Esophagus squamous epithelium (tissue), 5 donors: ENCODE data around the gene FANCD2. TPM values are rescaled to one million over a fixed set of nuclear protein-coding genes. Genes with fewer than 3 reads are reported as not detected.
A peak's percentile ranks its signal among the peaks of the same experiment; 100 is the strongest.
"Not testable (repeated sequence)": the region's sequence is repeated elsewhere in the genome, so short reads cannot be mapped to it uniquely, and the experiment has no call there.

ENCODE experiments used
- DNase-seq: peaks from one replicate; lab custom pipeline; 2025; lab: John Stamatoyannopoulos, UW
- H3K27ac ChIP-seq, 4 donors: fragments of 200-600 bp; sonication (generic); one replicate each; pipeline ENCODE4 v1.5.1; 2016 to 2019; ENCODE audit warnings: mild to moderate bottlenecking in 1 of 4
- H3K27me3 ChIP-seq, 4 donors: fragments of 200-600 bp; sonication (generic); 1 replicate in 3 of 4; 2 replicates in 1 of 4; pipeline versions ENCODE4 v1.5.1 to v1.6.0; 2017 to 2021; ENCODE audit warnings: antibody characterized with exemption in 1 of 4
- H3K36me3 ChIP-seq, 3 donors: fragments of 200-600 bp; sonication (generic); one replicate each; pipeline ENCODE4 v1.5.1; 2016 to 2019
- H3K4me1 ChIP-seq, 3 donors: fragments of 200-600 bp; sonication (generic); one replicate each; pipeline ENCODE4 v1.5.1; 2017 to 2019
- H3K4me3 ChIP-seq, 4 donors: fragments of 200-600 bp; sonication (generic); 1 replicate in 3 of 4; 2 replicates in 1 of 4; pipeline ENCODE4 v1.5.1; 2016 to 2019; ENCODE audit warnings: mild to moderate bottlenecking in 2 of 4, moderate library complexity in 1 of 4
- H3K9me3 ChIP-seq, 3 donors: fragments of 200-600 bp; sonication (generic); one replicate each; pipeline ENCODE4 v1.5.1; 2016 to 2019
- POLR2A ChIP-seq, 4 donors: fragments of 450-650 bp; IDR thresholded peaks; one replicate each; pipeline ENCODE4 v1.6.1; 2017; ENCODE audit warnings: antibody characterized with exemption in 4 of 4, mild to moderate bottlenecking in 4 of 4, moderate library complexity in 3 of 4
- WGBS, 2 donors: methylation state at CpG; one replicate each; pipeline ENCODE4 v1.1.5; 2018; 5-methylcytosine and 5-hydroxymethylcytosine counted together
- intact Hi-C: fragments of 100-400 bp; cut with DNase I; formaldehyde crosslinking; loops from one replicate; pipeline ENCODE4 v1.15.0; 2022
- total RNA-seq, 4 donors: library from RNA; depleted of rRNA; stranded (reverse); fragments of >200 nt; gene quantifications; one replicate each; pipeline ENCODE4 v1.1.0, GENCODE V29; 2016
- TF ChIP-seq, protein P1 (sequence below), 6 experiments: fragments of 450-650 bp in 4 of 6; fragments of 200-600 bp in 2 of 6; sonication (generic) in 2 of 6; IDR thresholded peaks; one replicate each; pipeline ENCODE4 v1.5.1; 2016 to 2019; ENCODE audit warnings: antibody characterized with exemption in 6 of 6, mild to moderate bottlenecking in 4 of 6, moderate library complexity in 4 of 6
- donor health status: DM: yes; HTN: yes; CAD: no.

FANCD2 gene
- total RNA-seq, 4 donors from 2014 or later, result 3.8 to 15.5 (median 11.1) TPM

- H3K9me3 ChIP-seq, result no peaks in the 10 kb centered on the region
- 85 to 100% methylated on average over 2 of the region's 2 CpGs for WGBS, 2 donors
- no peak overlapping the region for H3K27ac ChIP-seq
- no peaks in the 10 kb centered on the region for H3K27me3 ChIP-seq
- peaks cover 0 to 6% (median 0%) of the 10 kb centered on the region in 3 donors for H3K36me3 ChIP-seq
- DNase-seq, result no peak
- no peak overlapping the region for H3K4me3 ChIP-seq
- no peaks in the 10 kb centered on the region for H3K4me1 ChIP-seq
- intact Hi-C loops, result no loop called here
- no peak for TF ChIP-seq POLR2A (IDR thresholded peaks at IDR 0.05)
These were observed 21.6 kb downstream of the FANCD2 start for GRCh38 chr3:10047876-10048275.

GRCh38 chr3:10053054-10053453 lies 26.8 kb downstream of the FANCD2 start:
- intact Hi-C loops, H3K27ac ChIP-seq, H3K4me1 ChIP-seq, H3K4me3 ChIP-seq, DNase-seq, H3K9me3 ChIP-seq, H3K27me3 ChIP-seq, H3K36me3 ChIP-seq: not testable (repeated sequence)
- WGBS, 2 donors, result 96 to 97% methylated on average over 3 to 5 of the region's 6 CpGs

- 96 to 97% methylated on average over 4 of the region's 4 CpGs for WGBS, 2 donors
- Histone ChIP-seq H3K4me1 (no peaks in the 10 kb centered on the region), H3K27me3 (no peaks in the 10 kb centered on the region), H3K4me3 (no peak overlapping the region), H3K27ac (no peak overlapping the region), H3K36me3 (no peaks in the 10 kb centered on the region), H3K9me3 (no peaks in the 10 kb centered on the region)
- DNase-seq, result no peak
- TF ChIP-seq POLR2A (IDR thresholded peaks at IDR 0.05), result no peak
- TF ChIP-seq, protein P1, sequence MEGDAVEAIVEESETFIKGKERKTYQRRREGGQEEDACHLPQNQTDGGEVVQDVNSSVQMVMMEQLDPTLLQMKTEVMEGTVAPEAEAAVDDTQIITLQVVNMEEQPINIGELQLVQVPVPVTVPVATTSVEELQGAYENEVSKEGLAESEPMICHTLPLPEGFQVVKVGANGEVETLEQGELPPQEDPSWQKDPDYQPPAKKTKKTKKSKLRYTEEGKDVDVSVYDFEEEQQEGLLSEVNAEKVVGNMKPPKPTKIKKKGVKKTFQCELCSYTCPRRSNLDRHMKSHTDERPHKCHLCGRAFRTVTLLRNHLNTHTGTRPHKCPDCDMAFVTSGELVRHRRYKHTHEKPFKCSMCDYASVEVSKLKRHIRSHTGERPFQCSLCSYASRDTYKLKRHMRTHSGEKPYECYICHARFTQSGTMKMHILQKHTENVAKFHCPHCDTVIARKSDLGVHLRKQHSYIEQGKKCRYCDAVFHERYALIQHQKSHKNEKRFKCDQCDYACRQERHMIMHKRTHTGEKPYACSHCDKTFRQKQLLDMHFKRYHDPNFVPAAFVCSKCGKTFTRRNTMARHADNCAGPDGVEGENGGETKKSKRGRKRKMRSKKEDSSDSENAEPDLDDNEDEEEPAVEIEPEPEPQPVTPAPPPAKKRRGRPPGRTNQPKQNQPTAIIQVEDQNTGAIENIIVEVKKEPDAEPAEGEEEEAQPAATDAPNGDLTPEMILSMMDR (IDR thresholded peaks at IDR 0.05), result no peak
- intact Hi-C loops, result no loop called here
These were observed 28.9 kb downstream of the FANCD2 start for GRCh38 chr3:10055097-10055496.

DNA sequence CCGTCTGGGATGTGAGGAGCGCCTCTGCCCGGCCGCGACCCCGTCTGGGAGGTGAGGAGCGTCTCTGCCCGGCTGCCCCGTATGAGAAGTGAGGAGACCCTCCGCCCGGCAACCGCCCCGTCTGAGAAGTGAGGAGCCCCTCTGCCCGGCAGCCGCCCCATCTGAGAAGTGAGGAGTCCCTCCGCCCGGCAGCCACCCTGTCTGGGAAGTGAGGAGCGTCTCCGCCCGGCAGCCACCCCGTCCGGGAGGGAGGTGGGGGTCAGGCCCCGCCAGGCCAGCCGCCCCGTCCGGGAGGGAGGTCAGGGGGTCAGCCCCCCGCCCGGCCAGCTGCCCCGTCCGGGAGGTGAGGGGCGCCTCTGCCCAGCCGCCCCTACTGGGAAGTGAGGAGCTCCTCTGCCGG lies 43.8 kb downstream of the FANCD2 start:
- peaks cover 0 to 17% (median 0%) of the 10 kb centered on the region in 3 donors for H3K36me3 ChIP-seq
- H3K4me3 ChIP-seq, H3K27me3 ChIP-seq, intact Hi-C loops, H3K9me3 ChIP-seq, DNase-seq, H3K27ac ChIP-seq, H3K4me1 ChIP-seq: not testable (repeated sequence)
- no CpG with 5 or more reads among the region's 33 CpGs for WGBS, 2 donors

DNA sequence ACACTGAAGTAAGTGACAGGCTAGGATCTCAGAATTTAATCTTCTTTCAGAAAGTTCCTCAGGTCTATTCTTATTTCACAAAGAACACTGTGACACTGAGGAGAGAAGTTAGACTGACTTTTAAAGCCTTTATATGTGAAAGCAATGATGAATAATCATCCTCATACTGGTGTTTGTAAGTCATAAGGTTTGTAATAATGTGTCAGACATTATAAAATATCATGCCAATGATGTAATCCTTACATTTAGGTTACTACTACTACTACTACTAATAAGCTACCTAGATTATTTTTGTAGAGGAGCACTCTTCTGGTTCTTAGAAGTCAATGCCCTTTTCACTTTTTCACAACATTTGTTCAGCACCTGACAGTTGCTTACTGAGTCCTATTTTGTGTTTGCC lies 48.4 kb downstream of the FANCD2 start:
- no peaks in the 10 kb centered on the region for H3K4me1 ChIP-seq
- no peak for TF ChIP-seq POLR2A (IDR thresholded peaks at IDR 0.05)
- TF ChIP-seq, protein P1 (IDR thresholded peaks at IDR 0.05), result no peak
- H3K4me3 ChIP-seq, result no peak overlapping the region
- intact Hi-C loops, result no loop called here
- H3K9me3 ChIP-seq, result no peaks in the 10 kb centered on the region
- H3K27me3 ChIP-seq, result no peaks in the 10 kb centered on the region
- H3K36me3 ChIP-seq, result no peaks in the 10 kb centered on the region
- no peak for DNase-seq
- no peak overlapping the region for H3K27ac ChIP-seq

DNA sequence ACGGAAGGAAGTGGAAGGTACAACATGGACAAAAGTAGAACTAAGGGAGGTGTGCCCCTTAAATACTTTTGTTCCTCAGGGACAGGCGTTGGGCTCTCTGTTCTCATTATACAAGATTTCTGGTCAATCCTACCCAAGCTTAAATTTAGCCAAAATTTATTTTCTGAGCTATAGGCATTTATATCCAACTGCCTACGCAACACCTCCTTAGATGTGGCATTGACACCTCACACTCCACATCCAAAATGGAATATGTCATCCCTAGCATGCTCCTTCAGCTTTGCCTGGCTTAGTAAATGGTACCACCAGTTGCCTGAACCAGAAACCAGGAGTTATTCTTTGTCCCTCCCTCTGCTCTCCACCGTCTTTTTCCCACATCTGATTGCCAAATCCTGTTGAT lies 55.6 kb downstream of the FANCD2 start:
- no peak for DNase-seq
- peaks cover 0 to 16% (median 0%) of the 10 kb centered on the region in 3 donors for H3K4me1 ChIP-seq
- 89 to 97% methylated on average over 4 of the region's 4 CpGs for WGBS, 2 donors
- H3K27ac ChIP-seq, result no peak overlapping the region
- no peaks in the 10 kb centered on the region for H3K9me3 ChIP-seq
- no peaks in the 10 kb centered on the region for H3K36me3 ChIP-seq
- no peaks in the 10 kb centered on the region for H3K27me3 ChIP-seq
- intact Hi-C loops, result no loop called here
- no peak overlapping the region for H3K4me3 ChIP-seq
- no peak for TF ChIP-seq POLR2A (IDR thresholded peaks at IDR 0.05)
- TF ChIP-seq, protein P1 (IDR thresholded peaks at IDR 0.05), result no peak

DNA sequence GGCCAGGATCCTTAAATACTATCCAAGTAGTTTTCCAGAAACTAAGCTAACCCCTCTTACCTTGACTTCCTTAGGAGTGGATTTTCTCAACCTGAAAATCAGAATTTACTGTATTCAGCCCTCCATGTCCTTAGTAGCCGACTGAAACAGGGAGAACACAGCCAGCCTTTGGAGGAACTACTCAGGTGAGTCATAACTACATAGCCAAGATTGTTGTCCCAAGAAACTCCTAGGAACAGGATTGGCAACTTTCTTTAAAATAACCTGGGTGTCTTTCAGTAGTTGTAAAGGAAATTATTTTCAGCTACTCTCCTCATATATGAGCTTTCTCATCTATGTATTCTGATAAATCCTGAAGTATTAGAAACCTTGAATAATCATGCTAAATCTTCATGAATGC lies 59.5 kb downstream of the FANCD2 start:
- peaks cover 0 to 3% (median 0%) of the 10 kb centered on the region in 3 donors for H3K36me3 ChIP-seq
- H3K4me3 ChIP-seq, result no peak overlapping the region
- peaks cover 0 to 29% (median 0%) of the 10 kb centered on the region in 3 donors for H3K4me1 ChIP-seq
- 56 to 71% methylated on average over 1 of the region's 1 CpG for WGBS, 2 donors
- no peaks in the 10 kb centered on the region for H3K9me3 ChIP-seq
- peak overlapping the region; percentile 67 to 84 (median 76) for H3K27ac ChIP-seq
- no peak for DNase-seq
- intact Hi-C loops, result no loop called here
- no peaks in the 10 kb centered on the region for H3K27me3 ChIP-seq
- no peak for TF ChIP-seq POLR2A (IDR thresholded peaks at IDR 0.05)
- TF ChIP-seq, protein P1 (IDR thresholded peaks at IDR 0.05), result no peak
